HepG2 (cell line): ENCODE measurements around the gene MGMT.

Experiments used
- HCFC1 ChIP-seq: fragments of 150-350 bp; IDR thresholded peaks from 2 replicates; pipeline ENCODE4 v1.6.1; 2014; ENCODE audit warnings: low read depth, low read length
- KDM1A ChIP-seq: IDR thresholded peaks from 2 replicates; pipeline ENCODE4 v1.6.1; 2016; ENCODE audit warnings: missing compliant biosample characterization
- KLF9 ChIP-seq: IDR thresholded peaks from 2 replicates; pipeline ENCODE4 v1.6.1; 2016; ENCODE audit warnings: low read depth
- MYNN ChIP-seq: sonication (generic); formaldehyde crosslinking; IDR thresholded peaks from 2 replicates; pipeline ENCODE4 v1.4.0; 2020; ENCODE audit warnings: mild to moderate bottlenecking, low read depth, missing genetic modification reagents
- RAD21 ChIP-seq: fragments of 450-650 bp; formaldehyde crosslinking; IDR thresholded peaks from 2 replicates; pipeline ENCODE4 v1.5.0; 2020; ENCODE audit warnings: mild to moderate bottlenecking
- RELA ChIP-seq: sonication (generic); formaldehyde crosslinking; IDR thresholded peaks from 2 replicates; pipeline ENCODE4 v1.4.0; 2020; ENCODE audit warnings: missing genetic modification reagents
- SP140L ChIP-seq: sonication (generic); formaldehyde crosslinking; IDR thresholded peaks from 2 replicates; pipeline ENCODE4 v1.4.0; 2020; ENCODE audit warnings: missing genetic modification reagents, borderline replicate concordance
- SUZ12 ChIP-seq: fragments of 150-350 bp; IDR thresholded peaks from 2 replicates; pipeline ENCODE4 v1.6.1; 2014; ENCODE audit warnings: low read depth, low read length
- TOPORS ChIP-seq: sonication (generic); formaldehyde crosslinking; IDR thresholded peaks from 2 replicates; pipeline ENCODE4 v1.8.0; 2023; ENCODE audit warnings: mild to moderate bottlenecking, missing genetic modification reagents
- ZBTB7A ChIP-seq: sonication (generic); formaldehyde crosslinking; IDR thresholded peaks from 2 replicates; pipeline ENCODE4 v1.8.0; 2022; ENCODE audit warnings: mild to moderate bottlenecking, missing genetic modification reagents
- TF ChIP-seq, protein P1 (sequence below): sonication (generic); formaldehyde crosslinking; IDR thresholded peaks from 2 replicates; pipeline ENCODE4 v1.5.0; 2020; ENCODE audit warnings: mild to moderate bottlenecking, missing genetic modification reagents, borderline replicate concordance
- TF ChIP-seq, protein P2 (sequence below): IDR thresholded peaks from 2 replicates; pipeline ENCODE4 v1.6.1; 2012; ENCODE audit warnings: inconsistent platforms
- TF ChIP-seq, protein P3 (sequence below): sonication (generic); formaldehyde crosslinking; IDR thresholded peaks from 2 replicates; pipeline ENCODE4 v1.5.0; 2020; ENCODE audit warnings: mild to moderate bottlenecking, missing genetic modification reagents, moderate library complexity

DNA sequence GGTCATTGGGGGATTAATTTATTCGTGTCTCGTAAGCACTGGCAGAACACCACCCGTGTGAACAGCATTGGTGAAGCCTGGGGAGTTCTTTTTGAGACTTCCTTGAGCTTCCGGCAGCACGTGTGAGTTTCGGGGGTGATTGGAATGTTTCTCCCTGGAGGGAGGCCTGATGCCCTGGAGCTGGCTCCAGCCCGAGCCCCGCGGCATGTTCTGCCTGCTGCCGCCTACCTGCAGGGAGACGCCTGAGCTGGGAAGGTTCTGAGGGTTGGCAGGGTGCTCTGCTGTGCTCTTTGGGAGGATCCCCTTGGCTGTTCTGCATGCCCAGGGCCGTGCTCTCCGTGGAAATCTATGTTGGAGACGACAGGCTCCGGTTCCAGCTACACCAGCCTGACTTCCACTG is 159.3 kb downstream of the MGMT start:
- TF ChIP-seq KDM1A (no peak), SUZ12 (no peak), MYNN (CRISPR knock-in tag) (no peak), HCFC1 (no peak), RELA (no peak), TOPORS (CRISPR knock-in tag) (no peak), ZBTB7A (CRISPR knock-in tag) (no peak), KLF9 (CRISPR knock-in tag) (no peak), RAD21 (CRISPR knock-in tag) (no peak), SP140L (no peak)
- TF ChIP-seq, protein P1, sequence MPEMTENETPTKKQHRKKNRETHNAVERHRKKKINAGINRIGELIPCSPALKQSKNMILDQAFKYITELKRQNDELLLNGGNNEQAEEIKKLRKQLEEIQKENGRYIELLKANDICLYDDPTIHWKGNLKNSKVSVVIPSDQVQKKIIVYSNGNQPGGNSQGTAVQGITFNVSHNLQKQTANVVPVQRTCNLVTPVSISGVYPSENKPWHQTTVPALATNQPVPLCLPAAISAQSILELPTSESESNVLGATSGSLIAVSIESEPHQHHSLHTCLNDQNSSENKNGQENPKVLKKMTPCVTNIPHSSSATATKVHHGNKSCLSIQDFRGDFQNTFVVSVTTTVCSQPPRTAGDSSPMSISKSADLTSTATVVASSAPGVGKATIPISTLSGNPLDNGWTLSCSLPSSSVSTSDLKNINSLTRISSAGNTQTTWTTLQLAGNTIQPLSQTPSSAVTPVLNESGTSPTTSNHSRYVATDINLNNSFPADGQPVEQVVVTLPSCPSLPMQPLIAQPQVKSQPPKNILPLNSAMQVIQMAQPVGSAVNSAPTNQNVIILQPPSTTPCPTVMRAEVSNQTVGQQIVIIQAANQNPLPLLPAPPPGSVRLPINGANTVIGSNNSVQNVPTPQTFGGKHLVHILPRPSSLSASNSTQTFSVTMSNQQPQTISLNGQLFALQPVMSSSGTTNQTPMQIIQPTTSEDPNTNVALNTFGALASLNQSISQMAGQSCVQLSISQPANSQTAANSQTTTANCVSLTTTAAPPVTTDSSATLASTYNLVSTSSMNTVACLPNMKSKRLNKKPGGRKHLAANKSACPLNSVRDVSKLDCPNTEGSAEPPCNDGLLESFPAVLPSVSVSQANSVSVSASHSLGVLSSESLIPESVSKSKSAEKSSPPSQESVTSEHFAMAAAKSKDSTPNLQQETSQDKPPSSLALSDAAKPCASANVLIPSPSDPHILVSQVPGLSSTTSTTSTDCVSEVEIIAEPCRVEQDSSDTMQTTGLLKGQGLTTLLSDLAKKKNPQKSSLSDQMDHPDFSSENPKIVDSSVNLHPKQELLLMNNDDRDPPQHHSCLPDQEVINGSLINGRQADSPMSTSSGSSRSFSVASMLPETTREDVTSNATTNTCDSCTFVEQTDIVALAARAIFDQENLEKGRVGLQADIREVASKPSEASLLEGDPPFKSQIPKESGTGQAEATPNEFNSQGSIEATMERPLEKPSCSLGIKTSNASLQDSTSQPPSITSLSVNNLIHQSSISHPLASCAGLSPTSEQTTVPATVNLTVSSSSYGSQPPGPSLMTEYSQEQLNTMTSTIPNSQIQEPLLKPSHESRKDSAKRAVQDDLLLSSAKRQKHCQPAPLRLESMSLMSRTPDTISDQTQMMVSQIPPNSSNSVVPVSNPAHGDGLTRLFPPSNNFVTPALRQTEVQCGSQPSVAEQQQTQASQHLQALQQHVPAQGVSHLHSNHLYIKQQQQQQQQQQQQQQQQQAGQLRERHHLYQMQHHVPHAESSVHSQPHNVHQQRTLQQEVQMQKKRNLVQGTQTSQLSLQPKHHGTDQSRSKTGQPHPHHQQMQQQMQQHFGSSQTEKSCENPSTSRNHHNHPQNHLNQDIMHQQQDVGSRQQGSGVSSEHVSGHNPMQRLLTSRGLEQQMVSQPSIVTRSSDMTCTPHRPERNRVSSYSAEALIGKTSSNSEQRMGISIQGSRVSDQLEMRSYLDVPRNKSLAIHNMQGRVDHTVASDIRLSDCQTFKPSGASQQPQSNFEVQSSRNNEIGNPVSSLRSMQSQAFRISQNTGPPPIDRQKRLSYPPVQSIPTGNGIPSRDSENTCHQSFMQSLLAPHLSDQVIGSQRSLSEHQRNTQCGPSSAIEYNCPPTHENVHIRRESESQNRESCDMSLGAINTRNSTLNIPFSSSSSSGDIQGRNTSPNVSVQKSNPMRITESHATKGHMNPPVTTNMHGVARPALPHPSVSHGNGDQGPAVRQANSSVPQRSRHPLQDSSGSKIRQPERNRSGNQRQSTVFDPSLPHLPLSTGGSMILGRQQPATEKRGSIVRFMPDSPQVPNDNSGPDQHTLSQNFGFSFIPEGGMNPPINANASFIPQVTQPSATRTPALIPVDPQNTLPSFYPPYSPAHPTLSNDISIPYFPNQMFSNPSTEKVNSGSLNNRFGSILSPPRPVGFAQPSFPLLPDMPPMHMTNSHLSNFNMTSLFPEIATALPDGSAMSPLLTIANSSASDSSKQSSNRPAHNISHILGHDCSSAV = no peak
- TF ChIP-seq, protein P2, sequence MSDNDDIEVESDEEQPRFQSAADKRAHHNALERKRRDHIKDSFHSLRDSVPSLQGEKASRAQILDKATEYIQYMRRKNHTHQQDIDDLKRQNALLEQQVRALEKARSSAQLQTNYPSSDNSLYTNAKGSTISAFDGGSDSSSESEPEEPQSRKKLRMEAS = no peak
- TF ChIP-seq, protein P3, sequence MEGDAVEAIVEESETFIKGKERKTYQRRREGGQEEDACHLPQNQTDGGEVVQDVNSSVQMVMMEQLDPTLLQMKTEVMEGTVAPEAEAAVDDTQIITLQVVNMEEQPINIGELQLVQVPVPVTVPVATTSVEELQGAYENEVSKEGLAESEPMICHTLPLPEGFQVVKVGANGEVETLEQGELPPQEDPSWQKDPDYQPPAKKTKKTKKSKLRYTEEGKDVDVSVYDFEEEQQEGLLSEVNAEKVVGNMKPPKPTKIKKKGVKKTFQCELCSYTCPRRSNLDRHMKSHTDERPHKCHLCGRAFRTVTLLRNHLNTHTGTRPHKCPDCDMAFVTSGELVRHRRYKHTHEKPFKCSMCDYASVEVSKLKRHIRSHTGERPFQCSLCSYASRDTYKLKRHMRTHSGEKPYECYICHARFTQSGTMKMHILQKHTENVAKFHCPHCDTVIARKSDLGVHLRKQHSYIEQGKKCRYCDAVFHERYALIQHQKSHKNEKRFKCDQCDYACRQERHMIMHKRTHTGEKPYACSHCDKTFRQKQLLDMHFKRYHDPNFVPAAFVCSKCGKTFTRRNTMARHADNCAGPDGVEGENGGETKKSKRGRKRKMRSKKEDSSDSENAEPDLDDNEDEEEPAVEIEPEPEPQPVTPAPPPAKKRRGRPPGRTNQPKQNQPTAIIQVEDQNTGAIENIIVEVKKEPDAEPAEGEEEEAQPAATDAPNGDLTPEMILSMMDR = no peak
